GM12872 (cell line): ENCODE results near the gene JAKMIP1.

Source experiments
- CTCF ChIP-seq: IDR thresholded peaks from 3 replicates; pipeline ENCODE4 v1.5.1; 2011; ENCODE audit warnings: low read depth, mild to moderate bottlenecking, low read length, moderate library complexity; ENCODE audit not compliant: insufficient read depth

Gene JAKMIP1

GRCh38 chr4:6231663-6232165, 31.4 kb upstream of the JAKMIP1 start:
- no peak for TF ChIP-seq CTCF

GRCh38 chr4:6230827-6231662, 30.7 kb upstream of the JAKMIP1 start:
- no peak for TF ChIP-seq CTCF

GRCh38 chr4:6230502-6230785, 30.1 kb upstream of the JAKMIP1 start:
- TF ChIP-seq CTCF = no peak

GRCh38 chr4:6229671-6230501, 29.5 kb upstream of the JAKMIP1 start:
- TF ChIP-seq CTCF = no peak

GRCh38 chr4:6229095-6229494, 28.7 kb upstream of the JAKMIP1 start:
- no peak for TF ChIP-seq CTCF

GRCh38 chr4:6228158-6229067, 28.1 kb upstream of the JAKMIP1 start:
- TF ChIP-seq CTCF = no peak
